NCI-H2171 (cell line): Measurements from ENCODE around the gene TOR1AIP2.

Experiments
- DNase-seq: peaks from one replicate; lab custom pipeline; 2025; lab: John Stamatoyannopoulos, UW

TOR1AIP2 gene

DNA sequence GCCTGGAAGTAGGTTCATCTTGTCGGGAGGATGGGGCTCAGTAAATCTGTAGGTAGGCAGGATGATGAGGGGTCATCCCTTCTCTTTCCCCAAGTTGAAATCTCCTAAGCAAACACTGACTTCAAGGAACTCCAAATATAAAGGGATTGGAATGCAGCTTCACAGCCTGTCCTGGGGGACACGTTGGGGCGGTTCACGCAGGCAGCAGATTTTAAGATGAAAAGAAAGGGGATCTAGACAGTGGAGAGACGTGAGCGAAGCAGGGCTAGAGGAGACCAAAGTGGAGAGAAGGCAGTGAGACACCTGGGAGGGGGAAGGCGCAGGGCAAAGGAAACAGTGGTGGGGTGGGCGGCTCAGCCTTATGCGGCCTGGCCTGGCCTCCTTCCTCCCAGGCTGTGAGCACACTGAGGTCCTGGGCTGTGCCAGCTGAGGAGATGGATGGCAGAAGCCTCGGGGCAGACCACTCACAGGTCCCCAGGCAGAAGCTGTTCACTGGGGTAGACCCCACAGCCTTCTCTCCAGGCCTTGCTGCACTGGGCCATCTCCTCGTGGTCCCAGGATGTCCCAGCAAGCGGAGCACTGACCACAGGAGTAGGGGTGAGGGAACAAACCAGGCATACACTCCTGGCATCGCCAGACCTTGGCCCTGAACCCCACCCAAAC, 51.7 kb downstream of the TOR1AIP2 start:
- no peak for DNase-seq

DNA sequence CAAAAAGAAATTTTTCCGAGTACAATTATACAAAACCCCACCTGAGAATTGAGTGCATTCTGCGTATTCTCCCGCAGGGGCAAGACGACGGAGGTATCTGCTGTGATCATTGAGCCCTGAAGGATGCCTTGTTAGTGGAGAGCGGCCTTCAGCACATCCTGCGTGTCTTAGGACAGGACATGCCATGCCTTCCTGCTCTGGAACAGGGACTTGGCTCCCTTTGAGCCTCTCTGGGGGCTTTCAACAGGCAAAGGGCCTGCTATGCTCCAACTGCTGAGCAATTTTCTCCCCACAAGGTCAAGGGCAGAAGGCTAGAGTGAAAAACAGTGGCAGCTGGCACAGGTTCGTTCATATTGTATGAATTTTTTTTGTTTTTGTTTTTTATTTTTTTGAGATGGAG, 52.4 kb downstream of the TOR1AIP2 start:
- DNase-seq: peak; percentile 82

DNA sequence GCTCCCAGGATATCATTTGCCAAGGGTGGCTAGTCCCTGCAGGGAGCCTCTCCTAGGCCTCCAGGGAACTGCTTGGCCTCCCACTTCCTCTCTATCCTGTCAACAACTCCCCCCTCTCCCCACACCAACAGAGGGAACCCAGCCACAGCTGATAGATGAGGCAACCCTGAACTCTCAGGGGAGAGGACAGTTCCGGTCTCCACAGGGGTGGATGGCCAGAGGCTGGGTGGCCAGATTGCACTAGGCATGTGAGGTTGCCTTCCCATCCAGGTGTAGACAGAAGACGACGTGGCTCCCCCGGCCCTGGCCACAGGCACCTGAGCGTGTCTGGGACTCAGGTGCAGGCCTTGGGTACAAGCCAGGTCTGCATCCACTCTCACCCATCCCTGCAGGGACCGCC, 53.3 kb downstream of the TOR1AIP2 start:
- DNase-seq: peak; percentile 3

DNA sequence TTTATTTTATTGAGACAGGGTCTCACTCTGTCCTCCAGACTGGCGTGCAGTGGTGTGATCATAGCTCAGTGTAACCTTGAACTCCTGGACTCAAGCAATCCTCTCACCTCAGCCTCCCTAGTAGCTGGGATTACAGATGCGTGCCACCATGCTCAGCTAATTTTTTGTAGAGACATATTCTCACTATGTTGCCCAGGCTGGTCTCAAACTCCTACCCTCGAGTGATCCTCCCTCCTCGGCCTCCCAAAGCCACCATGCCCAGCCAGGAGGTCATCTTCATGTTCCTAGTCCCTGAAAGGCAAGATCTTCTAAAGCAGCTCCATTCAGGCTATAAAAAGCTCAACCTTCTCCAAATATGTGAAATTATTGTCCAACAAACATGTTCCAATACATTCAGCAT, 53.9 kb downstream of the TOR1AIP2 start:
- DNase-seq: no peak

DNA sequence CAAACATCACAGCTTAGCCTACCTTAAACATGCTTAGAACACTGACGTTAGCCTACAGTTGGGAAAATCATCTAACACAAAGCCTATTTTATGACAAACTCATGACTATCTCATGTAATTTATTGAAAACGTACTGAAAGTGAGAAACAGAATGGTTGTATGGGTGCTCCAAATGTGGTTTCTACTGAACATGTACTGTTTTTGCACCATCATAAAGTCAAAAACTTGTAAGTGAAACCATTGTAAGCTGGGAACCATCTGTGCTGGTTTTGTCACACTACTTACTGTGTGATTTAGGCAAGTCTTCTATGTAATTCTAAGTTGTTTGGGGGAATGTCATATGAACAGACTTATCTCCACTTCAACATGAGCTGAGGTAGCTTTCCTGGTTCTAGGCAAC, 55.5 kb downstream of the TOR1AIP2 start:
- no peak for DNase-seq

DNA sequence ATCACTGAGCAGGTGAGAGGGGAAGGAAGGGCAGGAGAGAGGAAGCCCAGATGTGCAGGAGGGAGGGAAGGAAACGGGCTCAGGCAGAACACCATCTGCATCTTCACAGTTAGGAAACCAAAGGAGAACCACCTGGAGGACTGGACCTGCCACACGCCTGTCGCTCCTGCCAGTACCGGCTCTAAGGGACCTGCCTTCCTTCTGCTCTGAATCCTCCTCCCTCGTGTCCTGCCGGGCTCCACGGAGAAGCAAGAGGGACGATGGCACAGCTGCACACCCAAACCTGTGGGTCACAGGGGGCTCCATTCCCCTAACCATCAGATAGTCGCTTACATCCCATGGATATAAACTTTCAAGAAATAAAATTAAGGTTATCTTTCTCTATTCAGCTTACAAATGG, 56.1 kb downstream of the TOR1AIP2 start:
- no peak for DNase-seq

DNA sequence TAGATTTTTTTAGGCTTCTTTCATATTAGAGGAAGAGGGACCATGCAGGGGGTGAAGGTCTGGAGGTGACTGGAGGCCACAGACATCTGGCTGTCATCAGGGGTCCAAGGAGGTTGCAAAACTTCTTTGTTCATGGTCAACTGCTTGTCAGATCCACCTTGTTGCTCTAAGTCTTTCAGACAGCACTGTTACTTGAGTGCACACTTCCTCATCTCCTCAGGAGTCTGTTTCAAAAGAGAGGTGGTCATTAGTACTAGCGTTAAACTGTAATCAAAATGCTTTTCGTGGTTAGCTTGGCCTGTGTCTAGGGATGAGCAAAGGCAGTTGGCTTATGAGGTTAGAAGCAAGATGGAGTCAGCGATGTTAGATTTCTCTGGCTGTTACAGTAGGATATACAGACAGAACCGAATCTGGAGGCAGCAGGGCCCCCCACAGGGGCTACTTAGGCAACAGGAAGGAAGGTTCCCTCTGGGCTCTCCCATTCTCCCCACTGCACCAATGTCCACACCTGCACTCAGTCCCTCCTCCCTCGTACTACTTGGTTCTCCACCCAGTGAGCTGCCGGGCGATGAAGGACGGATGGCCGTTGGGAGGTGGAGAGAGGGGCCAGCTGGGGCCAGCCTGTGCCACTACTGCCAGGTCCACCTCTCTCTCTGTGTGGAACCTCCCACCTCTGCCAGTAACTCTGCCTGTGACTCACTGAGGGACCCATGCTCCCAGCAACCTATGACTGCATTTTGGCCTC, 57.2 kb downstream of the TOR1AIP2 start:
- DNase-seq: no peak

DNA sequence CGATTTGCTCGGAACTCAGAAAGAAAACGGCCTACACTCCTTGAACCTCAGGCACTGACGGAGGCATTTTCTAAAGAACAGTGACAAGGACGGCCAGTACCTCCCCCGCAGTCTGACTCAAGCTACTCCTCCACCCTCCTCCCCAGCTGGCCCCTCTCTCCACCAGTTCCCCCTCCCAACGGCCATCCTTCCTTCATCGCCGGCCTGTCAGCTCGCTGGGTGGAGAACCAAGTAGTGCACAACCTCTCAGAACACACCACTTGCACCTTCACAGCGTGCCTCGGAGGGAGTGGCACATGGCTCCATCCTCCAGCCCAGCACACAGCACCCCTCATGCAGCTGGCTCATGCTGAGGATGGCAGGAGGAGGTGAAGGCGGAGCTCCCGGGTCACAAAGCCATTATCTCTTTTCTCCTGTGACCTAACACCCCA, 58.8 kb downstream of the TOR1AIP2 start:
- DNase-seq: no peak

DNA sequence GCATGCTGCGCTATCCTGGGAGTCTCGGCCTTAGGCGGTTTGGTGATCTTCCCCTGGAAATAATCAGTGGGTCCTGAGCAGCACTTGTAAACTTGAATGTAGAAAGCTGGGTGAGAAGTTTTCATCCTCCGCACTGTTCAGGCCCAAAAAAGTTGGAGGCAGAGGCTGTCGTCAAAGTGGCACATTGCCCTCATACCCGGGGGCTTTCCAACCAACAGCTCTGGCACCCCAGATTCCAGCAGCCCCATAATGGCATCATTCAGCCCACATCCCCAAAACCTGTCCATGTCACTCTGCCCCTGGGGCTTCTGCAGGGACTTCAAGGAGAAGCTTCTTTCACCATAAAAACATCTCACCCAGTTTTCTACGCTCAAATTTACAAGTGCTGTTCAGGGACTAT, 59.3 kb downstream of the TOR1AIP2 start:
- DNase-seq: no peak

DNA sequence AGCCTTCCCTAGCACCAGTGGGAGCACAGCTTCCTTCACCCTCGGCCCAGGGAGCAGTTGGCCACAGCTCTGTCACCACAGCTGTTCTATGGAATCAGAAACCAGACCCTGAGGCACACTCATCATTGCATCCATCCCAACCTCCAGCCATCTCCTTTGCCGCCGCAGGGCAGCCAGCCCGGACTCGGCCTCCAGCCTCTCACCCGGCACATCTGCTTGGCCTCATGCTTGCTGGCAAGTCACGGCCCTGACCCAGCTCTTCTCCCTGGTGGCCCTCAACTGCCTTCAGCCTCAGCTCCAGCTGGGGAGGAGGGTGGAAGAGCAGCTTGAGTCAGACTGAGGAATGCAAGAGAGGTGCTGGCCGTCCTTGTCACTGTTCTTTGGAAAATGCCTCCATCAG, 59.8 kb downstream of the TOR1AIP2 start:
- DNase-seq: no peak

DNA sequence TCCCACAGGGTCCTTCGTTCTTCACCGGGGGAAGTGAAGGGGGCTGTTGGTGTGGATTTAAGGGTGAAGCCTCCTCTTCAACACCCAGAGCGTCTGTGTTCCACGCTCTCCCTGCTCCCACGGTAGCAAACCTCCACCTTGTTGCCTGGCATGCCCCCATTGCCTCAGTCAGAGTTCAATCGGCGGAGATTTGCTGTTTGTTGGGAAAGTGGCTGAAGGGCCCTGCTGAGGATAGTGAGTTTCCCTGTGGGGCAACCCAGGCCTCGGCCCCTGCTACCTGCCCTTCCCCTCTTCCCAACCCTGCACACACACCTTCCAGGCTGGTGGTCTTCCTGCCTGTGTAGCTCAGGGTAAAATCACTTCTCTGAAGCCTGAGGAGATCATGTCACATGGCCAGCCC, 60.5 kb downstream of the TOR1AIP2 start:
- no peak for DNase-seq

DNA sequence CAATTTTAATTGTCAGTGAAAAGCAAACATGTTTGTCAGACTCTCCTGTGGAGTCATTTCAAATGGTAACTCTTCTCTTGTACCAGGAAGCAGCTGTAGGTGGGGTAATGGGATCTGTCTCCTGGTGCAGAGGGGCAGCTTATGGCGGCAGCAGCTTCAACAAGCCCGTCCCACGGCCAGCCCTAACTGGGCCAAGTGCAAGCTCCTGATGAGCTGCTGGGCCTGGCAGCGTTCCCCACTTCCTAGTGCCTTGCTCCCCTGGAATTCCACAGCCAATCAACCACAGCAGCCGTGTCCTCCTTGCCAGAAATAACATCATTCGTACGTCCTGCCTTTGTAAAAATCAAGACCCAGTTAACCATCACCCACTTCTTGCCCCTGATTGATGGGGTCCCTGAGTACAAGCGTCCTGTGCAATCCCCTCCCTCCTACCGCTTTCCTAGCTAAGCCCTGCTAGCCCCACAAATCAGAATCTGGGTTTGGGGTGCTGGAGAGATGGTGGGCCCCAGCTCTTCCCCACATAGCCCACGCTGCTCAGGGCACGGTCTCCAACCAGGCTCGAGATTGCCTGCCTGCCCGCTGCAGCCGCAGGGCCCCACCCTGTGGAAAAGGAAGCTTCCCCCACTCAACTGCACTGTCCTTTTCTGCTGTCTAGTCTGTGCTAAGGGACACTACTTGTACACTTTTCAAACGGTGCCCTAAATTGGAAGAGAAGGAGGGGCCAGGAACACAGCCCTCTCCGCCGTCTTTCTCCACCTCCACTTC, 61.2 kb downstream of the TOR1AIP2 start:
- no peak for DNase-seq

DNA sequence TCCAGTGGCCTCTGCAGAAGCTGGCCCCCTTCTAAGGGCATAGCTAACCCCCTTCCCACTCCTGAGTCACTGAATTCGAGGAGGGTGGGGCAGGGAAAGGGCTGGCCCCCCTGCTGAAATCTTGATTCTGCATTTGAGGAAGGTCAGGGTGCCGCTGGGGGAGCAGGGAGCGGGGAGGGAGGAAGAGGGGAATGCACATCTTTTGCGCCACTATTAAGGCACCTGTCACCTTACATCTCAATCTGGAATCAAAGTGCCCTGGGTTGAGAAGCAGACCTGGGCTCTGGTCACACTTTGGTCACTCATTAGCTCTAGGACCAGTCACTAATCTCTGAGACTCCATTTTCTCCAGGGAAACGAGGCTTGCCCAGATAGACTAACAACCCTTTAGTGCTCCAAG, 62.0 kb downstream of the TOR1AIP2 start:
- DNase-seq: no peak

DNA sequence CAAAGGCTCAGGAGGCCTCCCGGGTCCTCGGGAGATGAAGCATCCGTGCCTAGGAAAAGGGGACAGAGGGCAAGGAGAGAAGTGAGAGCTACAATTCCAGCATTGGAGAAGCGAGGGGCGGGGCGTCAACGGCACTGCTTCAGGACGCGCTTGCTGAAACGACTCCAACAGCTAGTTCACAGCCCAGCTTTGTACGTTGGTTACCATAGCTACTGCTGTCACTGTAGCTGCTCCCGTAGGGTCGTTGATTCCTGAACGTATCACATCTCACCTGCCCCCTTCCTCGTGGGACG, 63.1 kb downstream of the TOR1AIP2 start:
- DNase-seq: peak; percentile 84

DNA sequence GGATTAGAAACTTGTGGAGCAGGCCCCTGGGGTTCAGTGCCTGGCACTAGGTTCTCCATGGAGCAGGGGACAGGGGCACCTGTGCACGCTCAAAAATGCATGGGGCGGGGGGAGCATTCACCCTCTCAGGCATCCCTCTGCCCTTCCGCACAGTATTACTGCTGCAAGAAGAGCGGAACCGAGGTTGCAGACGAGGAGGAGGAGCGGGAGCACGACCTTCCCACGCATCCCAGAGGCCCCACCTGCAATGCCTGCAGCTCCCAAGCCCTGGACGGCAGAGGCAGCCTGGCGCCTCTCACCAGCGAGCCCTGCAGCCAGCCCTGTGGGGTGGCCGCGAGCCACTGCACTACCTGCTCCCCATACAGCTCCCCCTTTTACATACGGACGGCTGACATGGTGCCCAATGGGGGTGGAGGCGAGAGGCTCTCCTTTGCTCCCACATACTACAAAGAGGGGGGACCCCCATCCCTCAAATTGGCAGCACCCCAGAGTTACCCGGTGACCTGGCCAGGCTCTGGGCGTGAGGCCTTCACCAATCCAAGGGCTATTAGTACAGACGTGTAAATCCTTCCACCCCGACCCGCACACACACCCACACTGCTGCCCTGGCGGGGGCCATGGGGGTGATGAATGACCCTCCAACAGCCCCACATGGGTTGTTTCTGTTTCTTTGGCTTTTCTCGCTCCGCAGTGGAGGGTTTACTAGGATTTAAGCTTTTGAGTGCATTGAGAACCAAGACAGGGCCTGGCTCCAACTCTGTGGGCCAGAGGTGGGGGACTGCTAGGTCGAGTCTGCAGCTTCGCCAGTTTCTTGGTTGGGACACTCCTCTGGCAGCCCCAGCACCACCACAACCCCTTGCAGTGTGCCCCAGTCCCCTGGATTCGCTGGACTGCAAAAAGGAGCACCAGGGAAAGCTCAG, 63.7 kb downstream of the TOR1AIP2 start:
- no peak for DNase-seq

DNA sequence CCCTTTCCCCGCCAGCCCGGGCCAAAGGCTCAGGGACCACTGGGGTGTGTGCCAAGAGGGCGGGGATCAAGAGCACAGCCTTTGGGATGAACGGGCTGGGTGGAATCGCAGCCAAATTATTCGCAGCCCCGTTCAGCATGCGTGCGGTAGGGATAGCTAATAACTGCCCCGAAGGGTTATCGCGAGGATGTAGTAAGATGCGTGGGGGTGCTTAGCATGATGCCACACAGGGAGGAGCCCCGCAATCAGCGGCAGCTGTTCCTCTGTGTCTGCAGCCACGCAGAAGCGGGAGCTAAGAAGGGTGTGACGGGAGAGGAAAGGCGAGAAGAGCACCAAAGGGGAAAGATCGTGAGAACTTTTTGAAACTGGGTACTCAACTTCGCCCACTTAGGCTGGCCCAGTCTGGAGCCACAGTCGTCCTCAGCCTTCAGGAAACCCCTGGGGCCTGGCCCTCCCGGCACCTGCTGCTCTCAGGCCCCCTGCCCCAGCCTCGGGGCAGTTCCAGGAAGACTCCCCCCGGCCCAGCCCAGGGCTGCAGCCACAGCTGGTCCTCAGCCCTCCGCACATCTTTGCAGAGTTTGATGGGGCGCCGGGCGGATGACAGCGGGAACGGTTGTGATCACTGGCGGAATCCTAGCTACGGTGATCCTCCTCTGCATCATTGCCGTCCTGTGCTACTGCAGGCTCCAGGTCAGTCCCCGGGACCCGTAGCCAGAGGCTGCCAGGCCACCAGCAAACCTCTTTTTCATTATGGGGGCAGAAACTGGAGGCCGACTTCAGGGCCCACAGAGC, 64.9 kb downstream of the TOR1AIP2 start:
- DNase-seq: no peak

DNA sequence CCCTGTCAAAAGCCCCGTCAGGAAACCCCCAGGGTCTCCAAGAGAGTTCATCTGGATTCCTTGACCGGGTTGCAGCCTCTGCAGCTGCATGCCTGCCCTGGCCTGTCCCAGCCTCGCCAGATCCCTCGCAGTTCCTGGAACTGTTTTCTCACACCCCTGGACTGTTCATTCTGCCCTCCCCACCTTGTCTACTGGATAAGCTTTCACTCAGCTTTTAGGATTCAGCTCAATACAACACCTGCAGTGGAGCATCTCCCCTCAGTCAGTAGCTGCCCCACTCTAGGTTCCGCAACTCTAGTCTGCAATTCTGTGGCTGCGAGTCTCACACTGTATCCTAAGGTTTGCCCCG, 67.3 kb downstream of the TOR1AIP2 start:
- DNase-seq: no peak

DNA sequence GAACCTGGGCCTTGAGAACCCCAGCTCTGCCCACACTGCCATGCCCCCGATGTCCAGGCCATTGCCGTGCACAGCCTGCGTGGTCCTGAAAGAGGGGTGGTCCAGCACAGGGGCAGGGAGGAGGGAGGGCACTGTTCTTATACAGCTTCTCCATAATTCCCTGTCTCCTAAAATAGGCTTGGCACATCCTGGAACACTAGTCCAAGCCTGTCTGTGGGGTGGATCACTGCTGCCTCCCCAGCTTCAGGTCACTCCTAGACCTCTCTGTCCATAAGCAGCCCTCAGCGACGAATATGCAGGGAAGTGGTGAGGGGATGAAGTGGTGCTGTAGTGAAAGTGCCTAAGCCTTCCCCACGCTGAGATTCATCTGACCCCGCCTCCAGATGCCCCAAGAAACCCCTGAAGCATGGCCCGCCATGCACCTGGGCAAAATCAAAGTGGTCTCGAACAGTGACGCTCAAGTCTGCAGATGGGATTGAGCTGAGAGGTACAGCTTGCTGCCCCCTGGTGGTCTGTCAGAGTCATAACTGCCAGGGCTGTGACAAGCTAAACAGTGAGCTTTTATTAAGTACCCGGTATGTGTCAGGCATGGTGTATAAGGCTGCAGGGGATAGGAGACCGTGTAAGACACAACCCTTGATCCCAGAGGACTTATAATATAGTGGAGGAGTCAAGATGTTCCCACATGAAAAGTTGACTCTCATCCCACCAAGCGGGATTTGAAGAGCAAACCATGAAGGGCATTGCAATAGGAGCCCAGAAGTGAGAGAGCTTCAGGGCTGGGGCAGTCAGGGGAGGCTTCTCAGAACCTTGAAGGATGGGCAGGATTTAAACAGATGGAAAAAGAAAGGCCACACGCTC, 67.9 kb downstream of the TOR1AIP2 start:
- DNase-seq: peak; percentile 49

DNA sequence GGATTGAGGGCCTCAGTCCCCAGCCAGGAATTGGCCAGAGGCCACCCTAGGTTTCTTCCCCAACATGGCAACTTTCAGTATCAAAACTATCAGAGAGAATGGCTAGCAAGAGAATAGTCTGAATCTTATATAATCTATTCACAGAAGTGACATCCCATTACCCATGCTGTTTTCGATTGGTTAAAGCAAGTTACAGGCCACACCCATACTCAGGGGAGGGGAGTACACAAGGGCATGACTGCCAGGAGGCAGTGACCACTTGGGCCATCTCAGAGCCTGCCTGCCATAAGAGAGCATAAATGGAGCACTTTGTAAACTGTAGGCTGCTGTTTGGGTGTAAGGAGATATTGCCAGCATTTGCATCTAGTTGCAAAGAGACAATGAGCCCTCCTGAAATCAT, 69.1 kb downstream of the TOR1AIP2 start:
- DNase-seq: no peak

DNA sequence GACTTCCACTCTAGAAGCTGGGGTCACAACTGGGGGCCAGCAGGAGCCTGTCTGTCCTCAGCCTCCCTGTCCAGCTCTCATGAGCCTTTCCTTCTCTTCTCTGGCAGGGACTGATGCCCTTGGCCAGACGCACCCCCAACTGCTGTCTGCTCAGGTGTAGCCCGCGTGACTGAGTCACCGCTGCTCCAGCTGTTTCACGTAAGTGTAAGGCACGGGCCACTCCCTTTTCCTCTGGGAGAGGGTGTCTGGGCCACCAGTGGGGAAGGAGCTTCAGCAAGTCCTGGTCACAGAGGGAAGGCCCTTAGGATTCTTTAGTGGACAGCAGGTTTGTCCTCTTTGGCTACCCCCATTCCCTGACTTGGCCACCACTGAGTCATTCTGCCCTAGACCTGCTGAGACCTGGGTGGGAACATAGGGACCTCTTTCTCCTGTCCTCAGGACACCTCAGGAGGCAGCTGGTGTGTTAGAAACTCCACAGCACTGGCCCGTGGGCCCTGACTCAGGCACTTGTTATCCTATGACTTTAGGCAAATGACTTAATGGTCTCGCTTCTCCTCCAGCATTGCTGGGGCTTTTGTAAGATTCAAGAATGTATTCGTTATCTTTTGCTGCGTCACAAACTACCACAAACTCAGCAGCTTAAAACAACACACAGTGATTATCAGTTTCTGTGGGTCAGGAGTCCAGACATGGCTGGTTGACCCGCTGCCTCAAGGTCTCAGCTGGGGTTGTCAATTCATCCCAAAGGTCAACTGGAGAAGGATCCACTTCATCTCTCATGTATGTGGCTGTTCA, 69.7 kb downstream of the TOR1AIP2 start:
- DNase-seq: no peak
